Mesenchymal stem cell (in vitro differentiated cells and primary cell): ENCODE data around the gene CYBA.

Source experiments
- DNase-seq: peaks from one replicate; pipeline ENCODE4 v3.0.0-alpha.2; 2013
- H2AFZ ChIP-seq: one replicate; pipeline ENCODE4 v1.6.1; 2013; ENCODE audit warnings: low read depth, mild to moderate bottlenecking, control low read depth, inconsistent platforms, low read length, moderate library complexity
- H2AK5ac ChIP-seq: 2 replicates; pipeline ENCODE4 v1.6.1; 2013; ENCODE audit warnings: low read length, moderate library complexity, mild to moderate bottlenecking, inconsistent platforms; ENCODE audit not compliant: severe bottlenecking
- H2BK120ac ChIP-seq: one replicate; pipeline ENCODE4 v1.6.1; 2013; ENCODE audit warnings: low read depth, mild to moderate bottlenecking, inconsistent platforms, low read length, moderate library complexity
- H2BK12ac ChIP-seq, 2 experiments: one replicate each; pipeline ENCODE4 v1.6.1; 2013; ENCODE audit warnings: inconsistent platforms in 2 of 2, low read length in 2 of 2, mild to moderate bottlenecking in 2 of 2, moderate library complexity in 2 of 2, control low read depth in 1 of 2
- H2BK15ac ChIP-seq: one replicate; pipeline ENCODE4 v1.6.1; 2013; ENCODE audit warnings: mild to moderate bottlenecking, low read depth, inconsistent platforms; ENCODE audit not compliant: poor library complexity, severe bottlenecking
- H2BK5ac ChIP-seq: 2 replicates; pipeline ENCODE4 v1.6.1; 2013; ENCODE audit warnings: low read depth, mild to moderate bottlenecking, low read length, control low read depth, inconsistent platforms; ENCODE audit not compliant: poor library complexity, severe bottlenecking
- H3K14ac ChIP-seq, 2 experiments: one replicate each; pipeline ENCODE4 v1.6.1; 2013; ENCODE audit warnings: inconsistent platforms in 2 of 2, low read length in 2 of 2, control low read depth in 1 of 2, mild to moderate bottlenecking in 1 of 2, moderate library complexity in 1 of 2
- H3K18ac ChIP-seq, 2 experiments: one replicate each; pipeline ENCODE4 v1.6.1; 2013; ENCODE audit warnings: inconsistent platforms in 2 of 2, low read length in 2 of 2, control low read depth in 1 of 2, low read depth in 1 of 2, mild to moderate bottlenecking in 1 of 2
- H3K23ac ChIP-seq, 2 experiments: one replicate each; pipeline ENCODE4 v1.6.1; 2013; ENCODE audit warnings: inconsistent platforms in 2 of 2, low read length in 2 of 2, mild to moderate bottlenecking in 2 of 2, moderate library complexity in 2 of 2, control low read depth in 1 of 2
- H3K27ac ChIP-seq: 2 replicates; pipeline ENCODE4 v1.5.1; 2013; ENCODE audit warnings: mild to moderate bottlenecking, moderate library complexity, low read length, control low read depth, inconsistent platforms; ENCODE audit not compliant: poor library complexity, severe bottlenecking
- H3K27me3 ChIP-seq, 2 experiments: 2 replicates each; pipeline versions ENCODE4 v1.6.1 to v1.7.0; 2013; ENCODE audit warnings: low read length in 2 of 2, mild to moderate bottlenecking in 2 of 2, moderate library complexity in 2 of 2, control low read depth in 1 of 2, inconsistent platforms in 1 of 2; ENCODE audit not compliant: control insufficient read depth in 1 of 2, insufficient read depth in 1 of 2
- H3K36me3 ChIP-seq, 2 experiments: 2 replicates each; pipeline versions ENCODE4 v1.6.1 to v1.7.0; 2013; ENCODE audit warnings: low read length in 2 of 2, control low read depth in 1 of 2, inconsistent platforms in 1 of 2, low read depth in 1 of 2, mild to moderate bottlenecking in 1 of 2; ENCODE audit not compliant: insufficient read depth in 2 of 2, control insufficient read depth in 1 of 2
- H3K4ac ChIP-seq, 2 experiments: one replicate each; pipeline ENCODE4 v1.6.1; 2013; ENCODE audit warnings: inconsistent platforms in 2 of 2, low read length in 2 of 2, mild to moderate bottlenecking in 2 of 2, moderate library complexity in 2 of 2, control low read depth in 1 of 2, low read depth in 1 of 2
- H3K4me1 ChIP-seq: 2 replicates; pipeline ENCODE4 v1.6.1; 2013; ENCODE audit warnings: low read depth, low read length, control low read depth; ENCODE audit not compliant: control insufficient read depth, insufficient read depth
- H3K4me2 ChIP-seq: 2 replicates; pipeline ENCODE4 v1.6.1; 2013; ENCODE audit warnings: low read length, mild to moderate bottlenecking, inconsistent platforms; ENCODE audit not compliant: poor library complexity, severe bottlenecking
- H3K4me3 ChIP-seq, 2 experiments: 2 replicates each; pipeline versions ENCODE4 v1.5.1 to v1.7.0; 2013; ENCODE audit warnings: low read length in 2 of 2, mild to moderate bottlenecking in 2 of 2, control low read depth in 1 of 2, low read depth in 1 of 2; ENCODE audit not compliant: insufficient read depth in 1 of 2
- H3K79me1 ChIP-seq: replicated peaks from 2 replicates; pipeline ENCODE4 v1.6.1; 2013; ENCODE audit warnings: mild to moderate bottlenecking, control low read depth, low read length, inconsistent platforms; ENCODE audit not compliant: poor library complexity, severe bottlenecking
- H3K9ac ChIP-seq: 2 replicates; pipeline ENCODE4 v1.7.0; 2013; ENCODE audit warnings: mild to moderate bottlenecking, low read length, moderate library complexity
- H3K9me3 ChIP-seq: 2 replicates; pipeline ENCODE4 v1.7.0; 2013; ENCODE audit warnings: mild to moderate bottlenecking, low read length; ENCODE audit not compliant: control insufficient read depth
- H4K8ac ChIP-seq: one replicate; pipeline ENCODE4 v1.6.1; 2013; ENCODE audit warnings: inconsistent platforms, mild to moderate bottlenecking, low read length, moderate library complexity
- H4K91ac ChIP-seq: one replicate; pipeline ENCODE4 v1.6.1; 2013; ENCODE audit warnings: mild to moderate bottlenecking, low read length, inconsistent platforms
- WGBS: methylation state at CpG from one replicate; pipeline ENCODE4 v1.1.7; 2013; ENCODE audit warnings: mixed read lengths; 5-methylcytosine and 5-hydroxymethylcytosine counted together

Gene CYBA

GRCh38 chr16:88653596-88654362, 2.9 kb upstream of the CYBA start:
- no peak overlapping the region for H2BK12ac ChIP-seq
- no peak overlapping the region for H3K23ac ChIP-seq
- peaks cover 50 to 68% of the 10 kb centered on the region in 2 experiments for H3K36me3 ChIP-seq
- H3K79me1 ChIP-seq, result peaks cover 12% of the 10 kb centered on the region
- H3K4me1 ChIP-seq, result peaks cover 46% of the 10 kb centered on the region
- no peak overlapping the region for H3K4ac ChIP-seq
- WGBS, result 92% methylated on average over 32 of the region's 32 CpGs
- H3K9me3 ChIP-seq, result no peaks in the 10 kb centered on the region
- H3K27ac ChIP-seq, result no peak overlapping the region
- H2BK15ac ChIP-seq, result no peak overlapping the region
- H3K18ac ChIP-seq, result no peak overlapping the region
- H2AK5ac ChIP-seq, result no peak overlapping the region
- H2AFZ ChIP-seq, result no peak overlapping the region
- no peak for DNase-seq
- no peak overlapping the region for H3K4me3 ChIP-seq
- no peak overlapping the region for H2BK120ac ChIP-seq
- H3K4me2 ChIP-seq, result no peak overlapping the region
- no peak overlapping the region for H3K9ac ChIP-seq
- no peak overlapping the region for H3K14ac ChIP-seq
- H4K8ac ChIP-seq, result no peak overlapping the region
- H4K91ac ChIP-seq, result no peak overlapping the region
- H2BK5ac ChIP-seq, result no peak overlapping the region
- no peaks in the 10 kb centered on the region for H3K27me3 ChIP-seq

DNA sequence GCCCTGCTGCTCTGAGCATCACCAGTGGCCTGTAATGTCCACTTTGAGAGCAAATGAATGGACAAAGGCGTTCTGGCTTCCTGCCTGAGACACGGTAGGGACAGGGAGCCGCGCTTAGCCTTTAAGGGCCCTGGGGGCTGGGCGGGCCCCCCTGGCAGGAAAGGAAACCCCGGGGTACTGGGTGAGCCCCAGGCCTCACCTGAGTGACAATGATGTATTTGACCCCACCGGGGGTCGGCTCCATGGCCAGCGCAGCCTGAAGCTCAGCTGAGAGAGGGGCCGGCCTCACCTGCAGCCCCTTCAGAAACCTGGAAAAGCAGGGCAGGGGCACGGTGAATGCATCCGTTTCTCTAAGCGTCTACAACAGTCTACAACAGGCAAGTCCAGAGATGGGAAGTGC, 2.2 kb upstream of the CYBA start:
- no peak for DNase-seq
- no peak overlapping the region for H2AFZ ChIP-seq
- WGBS, result 92% methylated on average over 13 of the region's 13 CpGs

GRCh38 chr16:88652762-88653063, 1.9 kb upstream of the CYBA start:
- Histone ChIP-seq H4K8ac (no peak overlapping the region), H3K4me1 (peaks cover 54% of the 10 kb centered on the region), H2BK5ac (no peak overlapping the region), H3K27me3 (no peaks in the 10 kb centered on the region), H3K9ac (no peak overlapping the region), H2AFZ (no peak overlapping the region), H2BK12ac (peak overlapping the region in 1 of 2 experiments; percentile 31), H2AK5ac (no peak overlapping the region), H3K4me2 (no peak overlapping the region), H3K23ac (no peak overlapping the region), H4K91ac (peak overlapping the region; percentile 35), H3K18ac (no peak overlapping the region), H3K36me3 (peaks cover 42 to 63% of the 10 kb centered on the region in 2 experiments), H3K14ac (no peak overlapping the region), H3K9me3 (no peaks in the 10 kb centered on the region), H2BK120ac (peak overlapping the region; percentile 0), H3K27ac (no peak overlapping the region), H3K4me3 (no peak overlapping the region), H2BK15ac (no peak overlapping the region), H3K4ac (no peak overlapping the region), H3K79me1 (peaks cover 14% of the 10 kb centered on the region)
- WGBS, result 99% methylated on average over 8 of the region's 8 CpGs
- DNase-seq, result no peak

More for the DNA sequence above, 2.2 kb upstream of the CYBA start:
- Histone ChIP-seq H4K8ac (no peak overlapping the region), H3K9ac (no peak overlapping the region), H3K18ac (no peak overlapping the region), H3K14ac (no peak overlapping the region), H2BK12ac (no peak overlapping the region), H3K27me3 (no peaks in the 10 kb centered on the region), H3K27ac (no peak overlapping the region), H2BK5ac (no peak overlapping the region), H3K79me1 (peaks cover 13% of the 10 kb centered on the region), H3K36me3 (peaks cover 46 to 63% of the 10 kb centered on the region in 2 experiments), H2BK120ac (no peak overlapping the region), H3K4me1 (peaks cover 50% of the 10 kb centered on the region), H2BK15ac (no peak overlapping the region), H4K91ac (no peak overlapping the region), H2AK5ac (no peak overlapping the region), H3K4me2 (no peak overlapping the region), H3K4me3 (no peak overlapping the region), H3K23ac (no peak overlapping the region), H3K4ac (no peak overlapping the region), H3K9me3 (no peaks in the 10 kb centered on the region)

GRCh38 chr16:88651989-88652761, 1.3 kb upstream of the CYBA start:
- H3K9ac ChIP-seq, result no peak overlapping the region
- peak overlapping the region in 1 of 2 experiments; percentile 52 for H3K18ac ChIP-seq
- DNase-seq, result no peak
- peak overlapping the region; percentile 66 for H4K8ac ChIP-seq
- H3K79me1 ChIP-seq, result peaks cover 14% of the 10 kb centered on the region
- H3K14ac ChIP-seq, result no peak overlapping the region
- peaks cover 57% of the 10 kb centered on the region for H3K4me1 ChIP-seq
- no peak overlapping the region for H2AK5ac ChIP-seq
- H3K36me3 ChIP-seq, result peaks cover 37 to 63% of the 10 kb centered on the region in 2 experiments
- peak overlapping the region; percentile 87 for H2BK120ac ChIP-seq
- H4K91ac ChIP-seq, result peak overlapping the region; percentile 70
- H2AFZ ChIP-seq, result no peak overlapping the region
- H2BK12ac ChIP-seq, result peak overlapping the region in 1 of 2 experiments; percentile 31
- 88% methylated on average over 29 of the region's 29 CpGs for WGBS
- H2BK15ac ChIP-seq, result peak overlapping the region; percentile 26
- H3K27me3 ChIP-seq, result no peaks in the 10 kb centered on the region
- no peak overlapping the region for H3K4me2 ChIP-seq
- no peak overlapping the region for H3K23ac ChIP-seq
- H2BK5ac ChIP-seq, result no peak overlapping the region
- H3K27ac ChIP-seq, result no peak overlapping the region
- H3K9me3 ChIP-seq, result no peaks in the 10 kb centered on the region
- H3K4ac ChIP-seq, result no peak overlapping the region
- H3K4me3 ChIP-seq, result no peak overlapping the region
